IPS-20b (cell line): Measurements from ENCODE around the gene CYB561.

Experiments used
- H3K27ac ChIP-seq: one replicate; pipeline ENCODE4 v1.5.1; 2013; ENCODE audit warnings: low read length
- H3K27me3 ChIP-seq: 2 replicates; pipeline ENCODE4 v1.6.1; 2013; ENCODE audit warnings: mild to moderate bottlenecking, low read length, inconsistent platforms; ENCODE audit not compliant: insufficient read depth
- H3K36me3 ChIP-seq: 2 replicates; pipeline ENCODE4 v1.6.1; 2013; ENCODE audit warnings: low read depth, mild to moderate bottlenecking, inconsistent platforms, low read length, moderate library complexity; ENCODE audit not compliant: insufficient read depth
- H3K4me1 ChIP-seq: 2 replicates; pipeline ENCODE4 v1.6.1; 2013; ENCODE audit warnings: mild to moderate bottlenecking, control low read depth, inconsistent platforms, low read length, moderate library complexity; ENCODE audit not compliant: insufficient read depth
- H3K4me3 ChIP-seq: 2 replicates; pipeline ENCODE4 v1.5.1; 2013; ENCODE audit warnings: mild to moderate bottlenecking, low read length, inconsistent platforms
- H3K9ac ChIP-seq: 2 replicates; pipeline ENCODE4 v1.6.1; 2013; ENCODE audit warnings: low read depth, mild to moderate bottlenecking, inconsistent platforms, low read length, moderate library complexity
- H3K9me3 ChIP-seq: 2 replicates; pipeline ENCODE4 v1.6.1; 2013; ENCODE audit warnings: mild to moderate bottlenecking, low read depth, low read length, inconsistent platforms; ENCODE audit not compliant: insufficient read depth

The CYB561 gene

GRCh38 chr17:63413128-63413527, 33.0 kb downstream of the CYB561 start:
- no peaks in the 10 kb centered on the region for H3K4me1 ChIP-seq
- no peak overlapping the region for H3K27ac ChIP-seq
- peaks cover 4% of the 10 kb centered on the region; the same call in 1 of the 2 replicates for H3K36me3 ChIP-seq
- no peak overlapping the region for H3K9ac ChIP-seq
- H3K27me3 ChIP-seq: no peaks in the 10 kb centered on the region
- no peaks in the 10 kb centered on the region for H3K9me3 ChIP-seq
- no peak overlapping the region for H3K4me3 ChIP-seq

- H3K36me3 ChIP-seq: peaks cover 4% of the 10 kb centered on the region; the same call in 1 of the 2 replicates
These were observed 33.9 kb downstream of the CYB561 start for GRCh38 chr17:63412234-63412633.

GRCh38 chr17:63407741-63408330, 38.3 kb downstream of the CYB561 start:
- H3K36me3 ChIP-seq: no peaks in the 10 kb centered on the region
- no peaks in the 10 kb centered on the region for H3K27me3 ChIP-seq
- no peak overlapping the region for H3K9ac ChIP-seq
- no peak overlapping the region for H3K27ac ChIP-seq
- no peaks in the 10 kb centered on the region for H3K9me3 ChIP-seq
- no peak overlapping the region for H3K4me3 ChIP-seq
- H3K4me1 ChIP-seq: no peaks in the 10 kb centered on the region

More at GRCh38 chr17:63412234-63412633, 33.9 kb downstream of the CYB561 start:
- Histone ChIP-seq H3K4me3 (no peak overlapping the region), H3K9ac (no peak overlapping the region), H3K9me3 (no peaks in the 10 kb centered on the region), H3K27ac (no peak overlapping the region), H3K4me1 (no peaks in the 10 kb centered on the region), H3K27me3 (no peaks in the 10 kb centered on the region)

- H3K36me3 ChIP-seq: no peaks in the 10 kb centered on the region
- H3K27ac ChIP-seq: no peak overlapping the region
- H3K27me3 ChIP-seq: no peaks in the 10 kb centered on the region
- H3K4me3 ChIP-seq: no peak overlapping the region
- H3K4me1 ChIP-seq: no peaks in the 10 kb centered on the region
- H3K9ac ChIP-seq: no peak overlapping the region
- no peaks in the 10 kb centered on the region for H3K9me3 ChIP-seq
These were observed 39.3 kb downstream of the CYB561 start for GRCh38 chr17:63406689-63407330.

GRCh38 chr17:63405741-63406261, 40.3 kb downstream of the CYB561 start:
- no peak overlapping the region for H3K27ac ChIP-seq

GRCh38 chr17:63405020-63405419, 41.1 kb downstream of the CYB561 start:
- Histone ChIP-seq H3K4me3 (no peak overlapping the region), H3K36me3 (no peaks in the 10 kb centered on the region), H3K27me3 (no peaks in the 10 kb centered on the region), H3K9me3 (no peaks in the 10 kb centered on the region), H3K4me1 (no peaks in the 10 kb centered on the region), H3K9ac (no peak overlapping the region), H3K27ac (no peak overlapping the region)

More at GRCh38 chr17:63405741-63406261, 40.3 kb downstream of the CYB561 start:
- Histone ChIP-seq H3K27me3 (no peaks in the 10 kb centered on the region), H3K9ac (no peak overlapping the region), H3K36me3 (no peaks in the 10 kb centered on the region), H3K9me3 (no peaks in the 10 kb centered on the region), H3K4me3 (no peak overlapping the region), H3K4me1 (no peaks in the 10 kb centered on the region)

GRCh38 chr17:63402431-63403212, 43.5 kb downstream of the CYB561 start:
- H3K9me3 ChIP-seq: no peaks in the 10 kb centered on the region
- no peak overlapping the region for H3K27ac ChIP-seq
- no peaks in the 10 kb centered on the region for H3K27me3 ChIP-seq
- H3K36me3 ChIP-seq: no peaks in the 10 kb centered on the region
- no peak overlapping the region for H3K9ac ChIP-seq
- H3K4me1 ChIP-seq: no peaks in the 10 kb centered on the region
- H3K4me3 ChIP-seq: no peak overlapping the region

- Histone ChIP-seq H3K27me3 (no peaks in the 10 kb centered on the region), H3K9me3 (no peaks in the 10 kb centered on the region), H3K27ac (no peak overlapping the region), H3K36me3 (no peaks in the 10 kb centered on the region), H3K9ac (no peak overlapping the region), H3K4me3 (no peak overlapping the region), H3K4me1 (no peaks in the 10 kb centered on the region)
These were observed 46.2 kb downstream of the CYB561 start for GRCh38 chr17:63399856-63400255.

- no peak overlapping the region for H3K4me3 ChIP-seq
- H3K27ac ChIP-seq: no peak overlapping the region
- no peaks in the 10 kb centered on the region for H3K9me3 ChIP-seq
- H3K9ac ChIP-seq: no peak overlapping the region
- no peaks in the 10 kb centered on the region for H3K27me3 ChIP-seq
- no peaks in the 10 kb centered on the region for H3K4me1 ChIP-seq
- H3K36me3 ChIP-seq: no peaks in the 10 kb centered on the region
These were observed 46.8 kb downstream of the CYB561 start for GRCh38 chr17:63399316-63399715.

GRCh38 chr17:63398680-63399079, 47.4 kb downstream of the CYB561 start:
- Histone ChIP-seq H3K4me1 (no peaks in the 10 kb centered on the region), H3K9me3 (no peaks in the 10 kb centered on the region), H3K36me3 (no peaks in the 10 kb centered on the region), H3K27ac (no peak overlapping the region), H3K4me3 (no peak overlapping the region), H3K27me3 (no peaks in the 10 kb centered on the region), H3K9ac (no peak overlapping the region)

GRCh38 chr17:63395075-63395805, 50.9 kb downstream of the CYB561 start:
- Histone ChIP-seq H3K4me1 (no peaks in the 10 kb centered on the region), H3K9me3 (no peaks in the 10 kb centered on the region), H3K36me3 (no peaks in the 10 kb centered on the region), H3K27me3 (no peaks in the 10 kb centered on the region), H3K4me3 (no peak overlapping the region), H3K9ac (no peak overlapping the region), H3K27ac (no peak overlapping the region)
